CD4-positive, alpha-beta T cell (primary cell): ENCODE data around the gene ADCY10. TPM values are rescaled to one million over a fixed set of nuclear protein-coding genes. Genes with fewer than 3 reads are reported as not detected.

Source experiments
- ATAC-seq: fragments of 200-7000 bp; cut with Tn5 transposase; one replicate; pipeline ENCODE4 v1.10.0; 2022; ENCODE audit warnings: mild to moderate bottlenecking; ENCODE audit not compliant: poor library complexity
- CTCF ChIA-PET: fragments of 350-600 bp; sonication (Branson Sonifier 250); formaldehyde crosslinking; loops from one replicate; lab custom pipeline; 2021; ENCODE audit warnings: antibody characterized with exemption, inconsistent platforms; lab: Charles Lee
- POLR2A ChIA-PET: fragments of 350-600 bp; sonication (Branson Sonifier 250); formaldehyde crosslinking; loops from one replicate; lab custom pipeline; 2021; ENCODE audit warnings: antibody characterized with exemption, inconsistent platforms; lab: Charles Lee
- DNase-seq, 14 experiments: peaks; one replicate each; pipeline ENCODE4 v3.0.0-alpha.2; 2013 to 2020; ENCODE audit warnings: mixed read lengths in 2 of 14
- H3K27ac ChIP-seq, 2 donors: one replicate each; pipeline versions ENCODE4 v1.5.1 to v1.7.0; 2013; ENCODE audit warnings: low read length in 2 of 2, low read depth in 1 of 2, mild to moderate bottlenecking in 1 of 2
- H3K27me3 ChIP-seq, 2 experiments: 1 replicate in 1 of 2; 2 replicates in 1 of 2; pipeline versions ENCODE4 v1.6.1 to v1.7.0; 2013; ENCODE audit warnings: low read length in 2 of 2, control low read depth in 1 of 2, mild to moderate bottlenecking in 1 of 2, moderate library complexity in 1 of 2; ENCODE audit not compliant: insufficient read depth in 2 of 2, control insufficient read depth in 1 of 2
- H3K36me3 ChIP-seq: one replicate; pipeline ENCODE4 v1.6.1; 2013; ENCODE audit warnings: low read length, control low read depth; ENCODE audit not compliant: insufficient read depth
- H3K4me1 ChIP-seq: one replicate; pipeline ENCODE4 v1.6.1; 2013; ENCODE audit warnings: low read length, control low read depth; ENCODE audit not compliant: insufficient read depth
- H3K4me3 ChIP-seq: one replicate; pipeline ENCODE4 v1.5.1; 2013; ENCODE audit warnings: mild to moderate bottlenecking, low read length, moderate library complexity
- H3K9me3 ChIP-seq, 2 experiments: 1 replicate in 1 of 2; 2 replicates in 1 of 2; pipeline versions ENCODE4 v1.6.1 to v1.7.0; 2013; ENCODE audit warnings: low read length in 2 of 2, mild to moderate bottlenecking in 2 of 2, control low read depth in 1 of 2, moderate library complexity in 1 of 2; ENCODE audit not compliant: control insufficient read depth in 1 of 2, insufficient read depth in 1 of 2
- H3K27ac Mint-ChIP-seq: one replicate; pipeline ENCODE4 v1.8.0; 2020; ENCODE audit warnings: mixed read lengths
- H3K27me3 Mint-ChIP-seq: one replicate; pipeline ENCODE4 v1.8.0; 2021; ENCODE audit warnings: mixed read lengths
- H3K36me3 Mint-ChIP-seq: one replicate; pipeline ENCODE4 v1.8.0; 2021; ENCODE audit warnings: low read depth, mixed read lengths
- H3K4me1 Mint-ChIP-seq: one replicate; pipeline ENCODE4 v1.8.0; 2021; ENCODE audit warnings: low read depth, mixed read lengths
- H3K4me3 Mint-ChIP-seq: one replicate; pipeline ENCODE4 v1.8.0; 2020; ENCODE audit warnings: mild to moderate bottlenecking, mixed read lengths
- H3K9me3 Mint-ChIP-seq: one replicate; pipeline ENCODE4 v1.8.0; 2020; ENCODE audit warnings: mixed read lengths
- intact Hi-C, 2 experiments: fragments of 100-400 bp; cut with DNase I in 1 of 2; cut with micrococcal nuclease in 1 of 2; formaldehyde crosslinking; loops; one replicate each; pipeline versions ENCODE4 v1.15.1 to v1.9.0; 2023 to 2025; cut with DNase I, micrococcal nuclease
- total RNA-seq, 174 experiments: library from RNA in 2 of 174; stranded (reverse) in 2 of 174; gene quantifications; one replicate each; pipeline ENCODE4 v1.2.3 and lab custom pipeline; 2021 to 2026
- TF ChIP-seq, protein P1 (sequence below): fragments of 200-600 bp; IDR thresholded peaks from one replicate; pipeline ENCODE4 v1.8.0; 2022; ENCODE audit warnings: antibody characterized with exemption, mild to moderate bottlenecking

Gene ADCY10
- total RNA-seq, 2 experiments from 2014 or later: 0.11 to 0.52 TPM

DNA sequence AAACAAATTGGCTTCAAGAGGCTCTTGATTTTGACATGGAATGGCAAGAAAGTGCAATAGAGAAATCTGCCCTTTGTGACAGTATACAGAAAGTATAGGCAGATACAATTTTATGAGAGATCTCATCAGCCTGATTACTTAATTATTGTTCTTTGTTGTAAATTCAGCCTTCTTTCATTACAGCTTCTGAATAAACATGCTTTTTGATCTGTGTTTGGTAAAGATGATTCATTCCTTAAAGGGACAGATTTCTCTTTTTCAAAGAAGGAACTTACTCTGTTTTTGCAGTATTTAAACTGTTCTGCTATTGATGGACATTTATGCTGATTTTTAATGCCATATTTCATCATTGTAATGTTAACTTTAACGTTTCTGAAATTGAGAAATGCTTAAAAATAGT lies 36.6 kb upstream of the ADCY10 start:
- intact Hi-C loops: no loop called here
- no peak overlapping the region for H3K4me3 ChIP-seq
- peaks cover 21% of the 10 kb centered on the region for H3K36me3 ChIP-seq
- TF ChIP-seq, protein P1, sequence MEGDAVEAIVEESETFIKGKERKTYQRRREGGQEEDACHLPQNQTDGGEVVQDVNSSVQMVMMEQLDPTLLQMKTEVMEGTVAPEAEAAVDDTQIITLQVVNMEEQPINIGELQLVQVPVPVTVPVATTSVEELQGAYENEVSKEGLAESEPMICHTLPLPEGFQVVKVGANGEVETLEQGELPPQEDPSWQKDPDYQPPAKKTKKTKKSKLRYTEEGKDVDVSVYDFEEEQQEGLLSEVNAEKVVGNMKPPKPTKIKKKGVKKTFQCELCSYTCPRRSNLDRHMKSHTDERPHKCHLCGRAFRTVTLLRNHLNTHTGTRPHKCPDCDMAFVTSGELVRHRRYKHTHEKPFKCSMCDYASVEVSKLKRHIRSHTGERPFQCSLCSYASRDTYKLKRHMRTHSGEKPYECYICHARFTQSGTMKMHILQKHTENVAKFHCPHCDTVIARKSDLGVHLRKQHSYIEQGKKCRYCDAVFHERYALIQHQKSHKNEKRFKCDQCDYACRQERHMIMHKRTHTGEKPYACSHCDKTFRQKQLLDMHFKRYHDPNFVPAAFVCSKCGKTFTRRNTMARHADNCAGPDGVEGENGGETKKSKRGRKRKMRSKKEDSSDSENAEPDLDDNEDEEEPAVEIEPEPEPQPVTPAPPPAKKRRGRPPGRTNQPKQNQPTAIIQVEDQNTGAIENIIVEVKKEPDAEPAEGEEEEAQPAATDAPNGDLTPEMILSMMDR: no peak
- Mint-ChIP-seq H3K27ac (no peak overlapping the region), H3K4me1 (peaks cover 57% of the 10 kb centered on the region), H3K4me3 (no peak overlapping the region), H3K36me3 (peaks cover 48% of the 10 kb centered on the region), H3K9me3 (no peaks in the 10 kb centered on the region), H3K27me3 (no peaks in the 10 kb centered on the region)
- ChIA-PET POLR2A (no interaction called here), CTCF (no interaction called here)
- no peaks in the 10 kb centered on the region for H3K27me3 ChIP-seq
- no peaks in the 10 kb centered on the region for H3K4me1 ChIP-seq
- ATAC-seq (no peak), DNase-seq (no peak)
- H3K27ac ChIP-seq: no peak overlapping the region
- no peaks in the 10 kb centered on the region for H3K9me3 ChIP-seq

DNA sequence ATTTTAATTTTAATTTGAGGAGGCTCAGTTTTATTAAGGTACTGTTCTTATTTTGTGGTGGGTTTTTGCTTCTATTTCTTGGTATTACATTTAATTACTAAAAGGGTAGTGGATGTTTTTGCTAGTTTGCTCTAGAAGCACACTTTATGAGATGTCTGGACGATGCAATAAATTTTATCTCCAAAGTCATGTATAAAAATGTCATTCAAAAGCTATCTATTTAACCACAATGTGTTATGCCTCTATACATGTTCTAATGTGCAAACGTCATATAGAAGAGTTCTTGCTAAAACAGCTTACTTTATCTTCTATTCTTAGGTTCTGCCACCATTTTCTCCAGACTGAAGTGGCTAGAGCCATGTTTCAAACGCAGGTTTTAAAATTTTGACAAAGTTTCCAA lies 35.9 kb upstream of the ADCY10 start:
- peaks cover 16% of the 10 kb centered on the region for H3K36me3 ChIP-seq
- CTCF ChIA-PET: no interaction called here
- H3K27me3 ChIP-seq: no peaks in the 10 kb centered on the region
- ATAC-seq (no peak), DNase-seq (no peak)
- H3K4me1 ChIP-seq: no peaks in the 10 kb centered on the region
- TF ChIP-seq, protein P1: no peak
- no peak overlapping the region for H3K27ac Mint-ChIP-seq
- H3K27me3 Mint-ChIP-seq: no peaks in the 10 kb centered on the region
- intact Hi-C loops: no loop called here
- POLR2A ChIA-PET: interaction anchor here (0.8 kb wide), 1 partner anchor 11 kb away, joined by 3 read pairs; no protein-coding TSS in a partner anchor
- no peaks in the 10 kb centered on the region for H3K9me3 ChIP-seq
- H3K36me3 Mint-ChIP-seq: peaks cover 43% of the 10 kb centered on the region
- H3K4me3 ChIP-seq: no peak overlapping the region
- peaks cover 56% of the 10 kb centered on the region for H3K4me1 Mint-ChIP-seq
- H3K4me3 Mint-ChIP-seq: no peak overlapping the region
- H3K27ac ChIP-seq: no peak overlapping the region
- H3K9me3 Mint-ChIP-seq: no peaks in the 10 kb centered on the region

DNA sequence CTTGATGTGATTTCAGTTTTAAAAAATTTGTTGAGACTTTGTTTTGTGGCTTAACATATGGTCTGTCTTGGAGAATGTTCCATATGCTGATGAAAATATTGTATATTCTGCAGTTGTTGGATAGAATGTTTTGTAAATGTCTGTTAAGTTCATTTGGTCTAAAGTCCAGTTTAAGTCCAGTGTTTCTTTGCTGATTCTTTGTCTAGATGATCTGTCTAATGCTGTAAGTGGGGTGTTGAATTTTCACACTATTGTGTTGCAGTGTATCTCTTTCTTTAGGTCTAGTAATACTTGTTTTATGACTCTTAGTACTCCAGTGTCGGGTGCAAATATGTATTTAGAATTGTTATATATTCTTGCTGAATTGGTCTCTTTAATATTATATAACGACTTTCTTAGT lies 33.8 kb upstream of the ADCY10 start:
- H3K36me3 ChIP-seq: peaks cover 9% of the 10 kb centered on the region
- H3K27ac ChIP-seq: no peak overlapping the region
- POLR2A ChIA-PET: no interaction called here
- H3K4me1 ChIP-seq: no peaks in the 10 kb centered on the region
- no peaks in the 10 kb centered on the region for H3K9me3 Mint-ChIP-seq
- DNase-seq (no peak), ATAC-seq (no peak)
- peaks cover 62% of the 10 kb centered on the region for H3K4me1 Mint-ChIP-seq
- CTCF ChIA-PET: no interaction called here
- no peak overlapping the region for H3K27ac Mint-ChIP-seq
- no peak overlapping the region for H3K4me3 Mint-ChIP-seq
- no peaks in the 10 kb centered on the region for H3K27me3 Mint-ChIP-seq
- H3K9me3 ChIP-seq: peaks cover 0 to 7% of the 10 kb centered on the region in 2 experiments
- intact Hi-C loops: no loop called here
- peaks cover 32% of the 10 kb centered on the region for H3K36me3 Mint-ChIP-seq
- TF ChIP-seq, protein P1: no peak
- no peaks in the 10 kb centered on the region for H3K27me3 ChIP-seq
- no peak overlapping the region for H3K4me3 ChIP-seq
